Cardiac septum (tissue), 1 donor: ENCODE measurements around the gene SAP30L. TPM values are rescaled to one million over a fixed set of nuclear protein-coding genes. Genes with fewer than 3 reads are reported as not detected.

Source experiments
- DNase-seq: peaks from one replicate; pipeline ENCODE4 v3.0.0-alpha.2; 2020; ENCODE audit warnings: low spot score
- intact Hi-C: fragments of 100-400 bp; cut with DNase I; formaldehyde crosslinking; loops from one replicate; pipeline ENCODE4 v1.14.0; 2022
- long read RNA-seq: library from polyadenylated mRNA; unstranded; transcript quantifications from one replicate; pipeline ENCODE4 v2.0.0, GENCODE V29; 2021
- total RNA-seq: library from RNA; stranded (reverse); fragmentation: NEBNext Ultra II Directional; extraction: Animal tissue kit (Norgen Biotek cat#: 25700); gene quantifications from one replicate; pipeline ENCODE4 v1.2.1, GENCODE V29; 2021
- donor health status: DM: no; HTN: no; CAD: no.

SAP30L gene, protein sequence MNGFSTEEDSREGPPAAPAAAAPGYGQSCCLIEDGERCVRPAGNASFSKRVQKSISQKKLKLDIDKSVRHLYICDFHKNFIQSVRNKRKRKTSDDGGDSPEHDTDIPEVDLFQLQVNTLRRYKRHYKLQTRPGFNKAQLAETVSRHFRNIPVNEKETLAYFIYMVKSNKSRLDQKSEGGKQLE
- 32.3 TPM for total RNA-seq
- long read RNA-seq, full-length matches to known transcripts: 40 of 45 reads
- long read RNA-seq, partial matches to known transcripts: 1 of 45 reads
- long read RNA-seq, other reads (novel, unspliced or antisense): 4 of 45 reads

DNA sequence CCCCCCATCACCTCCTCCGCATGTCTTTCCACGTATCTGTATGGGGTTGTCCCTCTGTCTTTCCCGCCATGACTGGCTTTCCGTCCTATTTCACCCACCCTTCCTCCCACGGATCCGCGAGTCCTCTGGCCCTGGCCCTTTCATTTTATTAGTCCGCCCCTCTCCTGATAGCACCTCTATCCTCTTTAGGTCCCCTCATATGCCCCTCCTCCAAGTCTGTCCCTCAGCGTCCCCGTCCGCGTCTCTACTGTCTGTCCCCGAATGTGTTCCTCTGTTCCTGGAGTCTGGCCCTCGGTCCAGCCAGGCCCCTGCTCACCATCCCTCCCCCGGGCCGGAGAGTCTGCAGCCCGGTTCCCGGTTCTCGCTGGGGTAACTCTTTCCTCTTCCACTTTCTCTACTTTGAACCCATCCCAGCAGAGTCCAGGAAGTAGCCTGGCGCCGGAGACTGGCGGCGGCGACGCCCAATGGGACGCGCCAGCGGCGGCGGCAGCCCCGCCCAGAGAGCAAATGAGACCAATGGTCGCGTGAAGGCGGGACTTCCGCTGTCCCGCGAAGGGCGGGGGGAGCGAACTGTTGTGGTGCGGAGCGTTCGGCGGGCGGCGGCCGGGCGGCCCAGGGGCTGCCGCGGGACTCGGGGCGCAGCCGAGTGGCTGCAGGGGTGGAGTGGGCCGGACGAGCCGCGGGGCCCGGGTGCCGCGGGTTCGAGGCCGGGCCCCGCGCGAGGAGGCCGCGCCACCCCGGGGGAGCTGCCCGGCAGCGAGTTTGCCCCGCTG, at the start of gene SAP30L:
SAP30L (plus strand) TSS at position 576 of the 773 bp plus-strand sequence. CDS start 608 bp downstream, outside the sequence.
- intact Hi-C loops: no loop called here
- peak; percentile 97 for DNase-seq

DNA sequence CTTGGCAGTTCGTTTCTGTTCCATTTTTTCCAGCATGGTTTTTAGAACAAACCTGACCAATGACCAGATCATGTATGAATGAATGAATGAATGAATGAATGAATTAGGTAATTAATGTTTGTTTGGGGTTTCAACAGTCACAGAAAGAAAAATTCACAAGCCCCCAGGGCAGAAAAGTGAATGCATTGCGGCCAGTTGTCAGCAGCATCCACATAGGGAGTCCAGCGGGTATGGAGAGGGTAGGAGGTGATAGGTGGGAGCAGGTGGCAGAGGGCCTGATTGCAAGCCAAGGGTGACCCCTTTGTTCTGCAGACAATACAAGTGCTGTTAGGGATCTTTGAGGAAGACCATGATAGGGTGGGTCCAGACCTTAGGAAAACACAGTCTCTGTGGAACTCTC, 49.7 kb upstream of the SAP30L start:
- DNase-seq: no peak
- intact Hi-C loops: no loop called here

DNA sequence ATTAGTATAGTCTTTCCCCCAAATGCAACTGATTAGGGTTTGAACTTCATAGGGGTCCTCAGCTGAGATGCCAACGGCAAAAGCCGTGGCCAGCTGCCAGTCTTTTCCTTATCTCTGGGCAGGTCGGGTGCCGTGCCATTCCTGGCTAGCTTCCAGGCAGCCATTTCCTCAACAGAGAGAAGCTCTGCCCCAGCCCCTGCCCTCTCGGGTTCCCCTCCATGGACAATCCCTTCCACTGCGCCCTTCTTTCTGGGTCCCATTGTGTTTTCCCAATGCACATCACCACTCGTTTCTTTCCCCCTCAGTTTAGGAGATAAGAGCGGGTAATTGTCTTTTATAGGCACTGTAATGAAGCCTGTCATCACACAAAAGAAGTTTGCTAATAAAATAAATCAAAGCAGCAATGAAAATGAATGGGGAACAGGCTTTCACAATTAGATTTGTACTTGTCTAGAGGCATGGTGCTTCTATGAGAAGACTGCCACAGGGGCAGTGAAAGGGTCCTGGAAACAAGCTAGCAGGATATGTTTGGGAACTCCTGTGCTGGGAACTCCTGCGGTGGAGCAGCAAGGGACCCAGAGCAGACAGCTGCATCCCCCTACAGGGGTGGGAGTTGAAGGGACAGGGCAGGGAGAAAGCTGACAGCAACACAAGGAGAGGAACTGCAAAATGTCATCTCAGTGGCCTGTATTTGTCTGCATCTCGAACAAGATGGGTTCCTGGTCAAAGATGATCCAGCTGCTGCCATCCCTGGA, 48.0 kb upstream of the SAP30L start:
- intact Hi-C loops: no loop called here
- no peak for DNase-seq

DNA sequence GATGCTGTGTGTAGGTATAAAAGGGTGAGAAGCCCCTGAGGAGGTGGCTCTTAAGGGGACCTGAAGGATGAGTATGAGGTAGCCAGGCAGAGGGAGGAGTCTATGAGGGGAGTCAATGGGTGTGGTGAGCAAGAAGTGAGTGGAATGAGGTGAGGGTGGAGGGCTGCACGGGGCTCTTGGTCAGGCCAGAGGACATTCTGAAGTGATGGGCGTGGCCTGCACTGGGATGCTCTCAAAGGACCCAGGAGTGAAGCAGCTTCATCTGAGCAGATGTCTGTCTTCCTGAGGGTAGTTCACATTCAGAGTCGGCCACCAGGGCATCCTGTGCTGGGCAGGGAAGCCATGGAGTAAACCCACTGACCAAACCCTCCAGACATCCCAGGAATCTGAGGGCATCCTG, 45.1 kb upstream of the SAP30L start:
- DNase-seq: no peak
- intact Hi-C loops: loop anchor here (5.0 to 10.0 kb wide), 2 partner anchors 208 to 426 kb away; partner anchors contain the start of gene GALNT10

DNA sequence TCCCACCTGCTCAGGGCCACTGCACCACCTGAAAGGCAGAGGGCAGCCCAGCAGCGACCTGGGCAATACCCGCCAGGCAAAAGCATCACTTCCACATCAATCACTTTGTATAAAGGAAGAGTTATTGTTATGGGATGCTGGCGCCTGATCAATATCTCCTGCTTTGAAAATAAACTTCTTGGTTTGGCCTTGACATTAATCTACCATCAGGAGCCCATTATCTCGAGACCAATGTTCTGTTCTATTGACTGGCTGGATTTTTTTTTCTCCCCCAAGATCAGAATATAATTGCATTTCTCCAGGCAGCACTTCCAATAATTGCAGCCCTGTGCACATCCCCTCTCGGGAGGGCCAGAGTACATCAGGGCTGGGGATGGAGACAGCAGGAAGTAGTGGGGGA, 44.4 kb upstream of the SAP30L start:
- intact Hi-C loops: loop anchor here (5.0 to 10.0 kb wide), 2 partner anchors 209 to 427 kb away; partner anchors contain the start of gene GALNT10

DNA sequence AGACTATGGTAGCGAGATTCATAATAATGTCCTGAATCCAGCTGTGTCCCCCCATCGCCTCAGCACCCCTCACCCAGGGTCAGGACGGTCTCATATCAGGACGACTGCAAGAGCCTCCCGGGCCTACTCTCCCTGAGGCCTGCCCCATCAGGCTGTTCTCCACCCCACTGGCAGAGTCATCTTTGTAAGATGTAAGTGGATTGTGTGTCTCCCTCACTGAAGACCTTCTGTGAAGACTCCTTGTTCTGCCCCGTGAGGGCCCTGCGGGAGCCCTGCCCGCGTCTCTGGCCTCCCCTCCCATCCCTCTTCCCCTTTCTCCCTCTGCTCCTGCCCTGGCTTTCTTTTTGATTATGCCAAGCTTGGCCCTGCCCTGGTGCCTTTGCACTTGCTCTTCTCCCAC, 43.9 kb upstream of the SAP30L start:
- no peak for DNase-seq
- intact Hi-C loops: loop anchor here (5.0 to 10.0 kb wide), 2 partner anchors 210 to 427 kb away; partner anchors contain the start of gene GALNT10

More for the DNA sequence above, 44.4 kb upstream of the SAP30L start:
- no peak for DNase-seq

DNA sequence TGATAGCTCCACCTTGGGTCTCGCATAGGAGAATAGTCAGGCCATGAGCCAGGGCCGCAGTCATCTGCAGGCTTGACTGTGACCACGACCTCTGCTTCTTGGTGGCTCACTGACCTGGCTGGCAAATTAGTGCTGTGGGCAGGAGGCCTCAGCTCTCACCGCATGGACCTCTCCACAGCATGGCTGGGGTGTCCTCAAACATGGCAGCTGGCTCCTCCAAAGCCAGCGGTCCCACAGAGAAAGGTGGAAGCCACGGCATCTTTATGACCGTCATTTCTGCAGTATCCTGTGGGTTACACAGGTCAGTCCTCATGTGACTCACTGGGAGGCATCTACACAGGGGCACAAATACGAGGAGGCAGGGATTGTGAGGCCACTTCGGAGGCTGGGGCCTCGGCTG, 43.2 kb upstream of the SAP30L start:
- intact Hi-C loops: loop anchor here (5.0 to 10.0 kb wide), 2 partner anchors 210 to 428 kb away; partner anchors contain the start of gene GALNT10
- no peak for DNase-seq

DNA sequence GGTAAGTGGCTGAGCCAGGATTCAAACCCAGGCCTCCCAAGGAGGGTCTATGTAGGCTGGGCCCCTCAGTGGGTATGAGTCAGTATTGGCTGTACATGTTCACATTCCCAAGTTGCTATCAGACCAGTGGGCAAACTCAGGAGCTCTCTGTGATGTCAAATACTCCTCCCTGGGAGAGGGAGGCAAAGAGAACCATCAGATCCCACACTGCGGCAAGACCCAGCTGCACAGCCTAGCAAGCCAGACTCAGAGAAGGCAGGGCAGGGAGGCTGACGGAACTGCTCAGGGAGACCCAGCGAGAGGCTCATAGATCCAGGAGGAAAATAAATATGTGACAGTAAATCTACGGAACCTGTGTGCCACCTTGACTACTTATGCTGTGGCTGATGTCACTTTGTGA, 42.6 kb upstream of the SAP30L start:
- intact Hi-C loops: loop anchor here (5.0 to 10.0 kb wide), 2 partner anchors 211 to 428 kb away; partner anchors contain the start of gene GALNT10
- DNase-seq: no peak

DNA sequence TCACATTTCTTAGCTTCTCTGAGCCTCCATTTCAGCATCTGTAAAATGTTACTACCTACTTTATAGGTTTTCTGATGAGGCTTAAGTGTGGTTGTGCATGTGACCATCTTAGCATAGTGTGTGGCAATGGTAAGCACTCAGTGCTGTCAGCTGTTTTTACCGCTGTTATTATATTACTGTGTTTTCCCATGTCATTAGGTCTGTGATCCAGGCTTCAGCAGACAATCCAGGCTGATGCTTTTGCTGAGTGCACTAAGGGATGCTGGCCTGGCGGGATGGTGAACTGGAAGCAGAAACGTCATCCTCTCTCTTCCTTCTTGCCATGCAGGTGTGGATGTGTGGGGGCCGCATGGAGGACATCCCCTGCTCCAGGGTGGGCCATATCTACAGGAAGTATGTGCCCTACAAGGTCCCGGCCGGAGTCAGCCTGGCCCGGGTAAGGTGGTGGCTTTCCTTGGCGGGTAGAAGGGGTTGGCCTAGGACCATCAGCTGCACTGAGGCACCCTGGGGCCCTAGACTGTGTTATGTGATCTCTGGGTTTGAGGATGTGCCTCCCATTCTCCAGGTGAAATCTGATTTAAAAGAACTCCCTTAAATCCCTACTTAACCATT, 41.9 kb upstream of the SAP30L start:
- intact Hi-C loops: loop anchor here (1.0 to 10.0 kb wide), 3 partner anchors 212 to 429 kb away; partner anchors contain the start of gene GALNT10
- DNase-seq: no peak

DNA sequence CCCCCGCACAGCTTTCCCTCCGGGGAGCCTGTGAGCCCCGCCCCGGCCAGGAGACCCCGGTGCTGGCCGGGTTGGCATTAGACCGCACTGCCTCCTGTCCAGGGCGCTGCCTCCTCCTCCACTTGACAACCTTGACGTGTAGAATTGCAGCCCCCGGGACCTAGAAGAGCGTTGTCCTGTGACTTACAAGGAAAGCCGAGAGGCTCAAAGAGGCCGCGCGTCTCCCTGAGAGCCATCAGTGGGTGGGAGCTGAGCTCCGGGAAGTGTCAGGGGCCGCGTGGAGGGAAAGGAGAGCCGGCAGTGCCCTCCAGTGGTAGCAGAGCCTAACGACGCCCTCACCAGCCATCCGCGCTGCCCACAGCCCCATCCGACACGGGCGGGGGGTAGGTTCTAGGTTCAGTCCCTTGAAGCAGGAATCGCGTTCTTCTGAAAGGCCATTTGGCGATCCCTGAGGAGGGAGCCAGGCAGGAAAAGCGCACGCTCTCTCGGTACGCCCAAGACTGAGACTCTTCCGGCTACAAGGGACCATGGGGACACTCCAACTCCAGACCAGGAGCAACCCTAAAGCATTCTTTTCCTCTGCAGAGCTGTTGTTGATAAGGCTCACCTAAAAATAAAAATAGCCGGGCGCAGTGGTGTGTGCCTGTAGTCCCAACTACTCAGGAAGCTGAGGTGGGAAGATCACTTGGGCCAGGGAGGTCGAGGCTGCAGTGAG, 40.6 kb upstream of the SAP30L start:
- intact Hi-C loops: loop anchor here (1.0 to 10.0 kb wide), 3 partner anchors 113 to 430 kb away; no protein-coding TSS in a partner anchor
- peak; percentile 90 for DNase-seq

DNA sequence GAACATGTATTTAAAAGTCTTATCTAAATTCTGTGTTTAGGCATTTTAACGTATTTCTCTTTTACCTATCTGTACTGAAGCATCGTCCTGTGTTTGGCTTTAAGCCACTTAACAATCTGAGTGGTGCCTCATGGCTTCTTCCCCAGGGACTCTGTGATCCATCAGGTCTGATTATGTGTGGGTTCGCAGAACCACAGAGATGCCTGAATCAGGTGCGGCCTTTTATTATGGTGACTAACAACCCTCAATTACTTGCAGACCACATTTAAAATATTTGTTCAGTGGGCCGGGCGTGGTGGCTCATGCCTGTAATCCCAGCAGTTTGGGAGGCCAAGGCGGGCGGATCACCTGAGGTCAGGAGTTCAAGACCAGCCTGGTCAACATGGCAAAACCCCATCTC, 39.6 kb upstream of the SAP30L start:
- intact Hi-C loops: loop anchor here (5.0 to 10.0 kb wide), 2 partner anchors 114 to 431 kb away; no protein-coding TSS in a partner anchor
- no peak for DNase-seq

DNA sequence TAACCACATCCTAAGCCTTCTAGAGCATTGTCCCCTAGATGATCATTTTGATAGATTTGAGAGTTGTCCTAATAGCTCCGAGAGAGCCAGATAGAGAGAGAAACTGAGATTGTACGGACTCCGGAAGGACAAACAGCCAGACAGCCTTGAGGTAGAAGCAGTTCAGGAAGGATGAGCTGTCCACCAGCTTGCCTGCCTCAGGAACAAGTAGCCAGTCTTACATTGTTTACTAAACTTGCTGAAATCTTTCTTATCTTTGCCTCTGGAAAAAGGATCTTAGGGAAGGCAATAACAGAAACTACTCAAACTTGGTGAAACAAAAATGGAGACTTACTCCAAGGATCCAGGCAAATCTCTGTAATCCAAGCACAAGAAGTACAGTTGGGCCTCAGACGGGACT, 39.0 kb upstream of the SAP30L start:
- no peak for DNase-seq
- intact Hi-C loops: loop anchor here (5.0 to 10.0 kb wide), 2 partner anchors 115 to 432 kb away; no protein-coding TSS in a partner anchor

DNA sequence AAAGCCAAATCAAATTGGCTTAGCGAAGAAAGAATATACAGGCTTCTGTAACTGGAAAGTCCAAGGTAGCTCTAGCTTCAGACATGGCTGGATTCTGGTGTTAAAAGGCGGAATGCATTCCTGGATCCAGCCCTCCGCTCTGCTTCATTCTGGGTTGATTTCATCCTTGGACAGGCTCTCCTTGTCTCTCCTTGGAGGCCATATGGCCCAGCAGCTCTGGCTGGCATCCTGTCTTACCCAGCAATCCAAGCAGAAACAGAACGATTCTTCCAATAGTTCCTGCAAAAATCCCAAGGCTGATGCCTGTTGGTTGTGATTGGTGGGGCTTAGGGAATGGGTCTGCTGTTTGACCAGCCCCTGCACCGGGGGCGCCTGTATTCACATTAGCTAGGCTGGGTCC, 37.0 kb upstream of the SAP30L start:
- intact Hi-C loops: loop anchor here (5.0 to 10.0 kb wide), 2 partner anchors 117 to 434 kb away; no protein-coding TSS in a partner anchor
- DNase-seq: no peak

DNA sequence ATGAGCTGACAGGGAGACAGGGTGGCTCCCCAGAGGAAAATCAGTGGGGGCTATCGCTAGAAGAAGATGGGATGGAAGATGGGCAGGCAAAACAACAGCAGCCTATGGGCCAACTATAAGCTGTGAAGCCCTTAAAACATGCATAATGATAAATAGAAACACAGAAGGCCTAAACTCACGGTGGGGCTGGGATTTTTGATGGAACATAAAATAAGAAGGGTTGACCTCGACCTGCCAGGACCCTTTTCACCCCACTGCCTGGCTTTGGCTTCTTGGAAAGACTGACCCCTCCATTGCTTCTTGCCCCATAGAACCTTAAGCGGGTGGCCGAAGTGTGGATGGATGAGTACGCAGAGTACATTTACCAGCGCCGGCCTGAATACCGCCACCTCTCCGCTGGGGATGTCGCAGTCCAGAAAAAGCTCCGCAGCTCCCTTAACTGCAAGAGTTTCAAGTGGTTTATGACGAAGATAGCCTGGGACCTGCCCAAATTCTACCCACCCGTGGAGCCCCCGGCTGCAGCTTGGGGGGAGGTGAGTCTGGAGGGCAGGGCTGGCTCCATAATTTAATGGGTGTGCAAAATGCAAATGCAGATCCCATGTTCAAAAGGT, 36.5 kb upstream of the SAP30L start:
- intact Hi-C loops: loop anchor here (5.0 to 10.0 kb wide), 2 partner anchors 117 to 435 kb away; no protein-coding TSS in a partner anchor
- DNase-seq: no peak

DNA sequence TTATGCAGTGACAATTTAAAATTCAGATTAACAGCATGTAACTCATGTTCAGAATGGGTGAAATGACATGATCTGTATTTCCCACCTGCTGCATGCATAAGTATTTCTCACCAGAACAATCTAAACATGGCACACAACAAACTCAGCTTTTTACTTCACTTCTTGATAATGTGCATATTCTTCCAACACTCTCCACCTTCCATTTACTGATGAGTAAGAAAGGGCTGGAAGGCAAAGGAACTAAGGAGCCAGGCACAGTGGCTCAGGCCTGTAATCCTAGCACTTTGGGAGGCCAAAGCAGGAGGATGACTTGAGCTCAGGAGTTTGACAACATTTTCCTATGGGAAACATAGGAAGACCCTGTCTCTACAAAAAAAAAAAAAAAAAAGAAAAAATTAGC, 35.8 kb upstream of the SAP30L start:
- no peak for DNase-seq
- intact Hi-C loops: no loop called here

DNA sequence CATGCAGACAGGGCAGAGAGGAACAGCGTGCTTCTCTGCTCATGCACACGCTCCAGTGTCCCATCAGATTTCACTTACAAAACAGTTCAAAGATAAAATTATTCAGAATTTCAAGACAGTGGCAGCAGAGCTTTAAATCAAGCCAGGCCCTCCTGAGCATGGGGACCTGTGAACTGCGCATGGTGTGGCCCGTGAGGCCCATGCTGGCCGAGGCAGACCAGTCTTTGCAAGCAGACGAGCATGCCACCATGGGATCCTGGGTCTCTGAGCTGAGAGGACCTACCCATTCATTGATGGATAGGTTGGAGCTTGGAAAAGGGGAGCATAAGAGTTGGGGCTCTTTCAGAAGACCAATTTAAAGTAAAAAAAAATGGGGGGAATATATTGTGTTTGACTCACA, 35.0 kb upstream of the SAP30L start:
- no peak for DNase-seq
- intact Hi-C loops: no loop called here

DNA sequence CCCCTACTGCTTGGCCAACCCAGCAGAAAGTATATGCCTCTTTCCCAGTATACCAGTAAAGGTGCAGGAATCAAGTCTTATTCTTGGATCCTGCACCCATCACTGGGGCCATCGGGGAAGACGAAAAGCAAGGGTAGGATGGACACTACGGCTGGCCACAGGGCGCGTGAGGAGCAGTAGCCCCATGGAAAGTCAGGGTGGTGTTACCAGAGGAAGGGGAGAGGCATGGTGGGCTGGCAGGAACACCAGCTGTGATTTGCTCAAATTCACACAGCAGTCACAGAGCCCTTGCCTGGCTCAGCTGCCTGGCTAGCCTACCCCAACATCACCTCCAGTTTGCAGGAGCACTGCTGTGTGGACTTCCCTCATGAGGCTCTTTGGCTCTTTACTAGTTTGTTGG, 34.5 kb upstream of the SAP30L start:
- intact Hi-C loops: no loop called here
- DNase-seq: no peak

DNA sequence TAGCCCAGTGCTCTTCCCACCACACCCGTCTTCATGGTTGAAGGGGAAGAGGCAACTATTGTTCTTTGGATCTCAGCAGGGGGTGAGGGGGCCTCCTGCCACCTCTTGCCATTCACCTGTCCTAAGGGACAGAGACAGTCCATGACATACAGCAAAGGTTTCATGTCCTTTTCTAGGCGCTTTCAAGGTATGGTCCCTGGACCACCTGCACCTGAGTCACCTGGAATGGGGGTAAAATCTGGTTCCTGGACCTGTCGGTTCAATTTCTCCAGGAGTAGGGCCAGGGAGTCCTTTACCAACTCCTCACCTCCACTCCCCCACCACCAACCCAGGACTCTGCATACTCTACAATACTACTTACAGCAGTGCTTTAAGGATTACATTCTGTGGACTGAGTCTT, 33.5 kb upstream of the SAP30L start:
- intact Hi-C loops: no loop called here
- no peak for DNase-seq
